ENCODE results near the gene CHEK1.

DNA sequence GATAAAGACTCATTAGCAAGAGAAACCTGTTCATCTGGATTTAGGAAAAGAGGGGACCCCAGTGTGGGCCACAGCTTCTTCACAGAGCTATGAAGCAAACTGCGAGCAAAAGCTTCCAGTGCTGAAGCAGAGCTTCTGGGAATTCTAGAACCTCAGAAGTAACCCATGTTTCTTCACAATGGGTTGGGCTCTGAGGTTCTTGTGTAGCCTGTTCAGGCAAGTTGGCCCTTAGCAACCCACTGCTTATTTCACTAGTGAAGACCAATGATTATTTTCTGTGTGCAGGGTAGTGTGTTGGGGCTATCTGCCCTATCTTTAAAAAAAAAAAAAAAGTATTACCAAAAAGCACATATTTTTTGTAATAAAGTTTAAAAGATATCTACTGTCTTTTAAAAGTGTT lies 55.8 kb downstream of the CHEK1 start, which contains the start of gene ACRV1:
- TF ChIP-seq EP300 (IDR thresholded peaks at IDR 0.05) (no peak), POLR2A (IDR thresholded peaks at IDR 0.05) (no peak), POLR2AphosphoS5 (IDR thresholded peaks at IDR 0.05) (no peak)
- TF ChIP-seq, protein P1, sequence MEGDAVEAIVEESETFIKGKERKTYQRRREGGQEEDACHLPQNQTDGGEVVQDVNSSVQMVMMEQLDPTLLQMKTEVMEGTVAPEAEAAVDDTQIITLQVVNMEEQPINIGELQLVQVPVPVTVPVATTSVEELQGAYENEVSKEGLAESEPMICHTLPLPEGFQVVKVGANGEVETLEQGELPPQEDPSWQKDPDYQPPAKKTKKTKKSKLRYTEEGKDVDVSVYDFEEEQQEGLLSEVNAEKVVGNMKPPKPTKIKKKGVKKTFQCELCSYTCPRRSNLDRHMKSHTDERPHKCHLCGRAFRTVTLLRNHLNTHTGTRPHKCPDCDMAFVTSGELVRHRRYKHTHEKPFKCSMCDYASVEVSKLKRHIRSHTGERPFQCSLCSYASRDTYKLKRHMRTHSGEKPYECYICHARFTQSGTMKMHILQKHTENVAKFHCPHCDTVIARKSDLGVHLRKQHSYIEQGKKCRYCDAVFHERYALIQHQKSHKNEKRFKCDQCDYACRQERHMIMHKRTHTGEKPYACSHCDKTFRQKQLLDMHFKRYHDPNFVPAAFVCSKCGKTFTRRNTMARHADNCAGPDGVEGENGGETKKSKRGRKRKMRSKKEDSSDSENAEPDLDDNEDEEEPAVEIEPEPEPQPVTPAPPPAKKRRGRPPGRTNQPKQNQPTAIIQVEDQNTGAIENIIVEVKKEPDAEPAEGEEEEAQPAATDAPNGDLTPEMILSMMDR (IDR thresholded peaks at IDR 0.05) = no peak

Measured in upper lobe of left lung (tissue), 4 donors.